Measurements from ENCODE around the gene PCSK9. TPM values are rescaled to one million over a fixed set of nuclear protein-coding genes. Genes with fewer than 3 reads are reported as not detected.
"Not testable (repeated sequence)": the region's sequence is repeated elsewhere in the genome, so short reads cannot be mapped to it uniquely, and the experiment has no call there.

The PCSK9 gene
- total RNA-seq, 3 donors from 2014 or later: 3.6 to 14.1 (median 9.2) TPM

DNA sequence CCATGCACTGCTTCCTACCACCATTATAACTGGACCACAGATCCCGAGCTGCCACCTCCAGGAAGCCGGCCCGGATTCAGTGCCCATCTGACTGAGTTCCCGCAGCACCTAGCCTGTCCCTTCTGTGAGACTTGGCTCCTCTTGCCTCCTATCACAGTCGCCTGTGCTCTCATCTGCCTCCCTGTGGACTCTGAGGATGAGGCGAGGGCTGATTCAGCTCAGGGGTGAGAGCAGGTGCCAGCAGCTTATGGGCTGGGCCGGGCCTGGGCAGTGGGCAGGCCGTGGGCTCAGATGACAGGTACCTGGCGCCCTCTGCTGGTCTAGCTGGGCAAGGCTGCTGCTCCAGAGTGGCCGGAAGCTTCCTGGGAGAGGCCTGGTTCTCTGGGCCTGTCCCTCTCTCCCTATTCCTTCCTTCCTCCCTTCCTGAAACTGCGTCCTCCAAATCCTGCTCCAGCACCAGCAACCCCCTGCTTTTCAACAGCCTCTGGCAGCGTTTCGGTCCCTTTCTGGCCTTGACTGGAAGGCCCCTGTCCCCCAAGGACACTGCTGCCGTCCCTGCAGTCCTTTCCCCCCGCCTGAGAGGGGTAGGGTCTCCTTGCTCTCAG lies 17.3 kb upstream of the PCSK9 start:
- ATAC-seq: peak; percentile 100
- intact Hi-C loops (cut with DNase I, micrococcal nuclease): no loop called here

DNA sequence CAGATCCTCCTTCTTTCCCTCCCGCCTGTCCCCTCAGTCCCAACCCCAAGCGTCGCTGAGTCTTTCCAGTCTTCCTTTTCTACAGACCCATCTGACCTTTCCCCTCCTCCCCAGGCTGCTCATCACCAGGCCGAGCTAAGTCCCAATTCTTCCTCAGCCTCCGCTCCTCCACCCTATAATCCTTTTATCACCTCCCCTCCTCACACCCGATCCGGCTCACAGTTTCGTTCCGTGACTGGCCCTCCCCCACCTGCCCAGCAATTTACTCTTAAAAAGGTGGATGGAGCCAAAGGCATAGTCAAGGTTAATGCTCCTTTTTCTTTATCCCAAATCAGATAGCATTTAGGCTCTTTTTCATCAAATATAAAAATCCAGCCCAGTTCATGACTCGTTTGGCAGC lies 15.2 kb upstream of the PCSK9 start:
- H3K4me3 ChIP-seq; intact Hi-C loops (cut with DNase I, micrococcal nuclease); H3K36me3 ChIP-seq (ENCODE audit: low read depth); ATAC-seq; DNase-seq; H3K4me1 ChIP-seq (ENCODE audit: low read depth); H3K9me3 ChIP-seq: not testable (repeated sequence)

More for the DNA sequence above, 17.3 kb upstream of the PCSK9 start:
- TF ChIP-seq, protein P1, sequence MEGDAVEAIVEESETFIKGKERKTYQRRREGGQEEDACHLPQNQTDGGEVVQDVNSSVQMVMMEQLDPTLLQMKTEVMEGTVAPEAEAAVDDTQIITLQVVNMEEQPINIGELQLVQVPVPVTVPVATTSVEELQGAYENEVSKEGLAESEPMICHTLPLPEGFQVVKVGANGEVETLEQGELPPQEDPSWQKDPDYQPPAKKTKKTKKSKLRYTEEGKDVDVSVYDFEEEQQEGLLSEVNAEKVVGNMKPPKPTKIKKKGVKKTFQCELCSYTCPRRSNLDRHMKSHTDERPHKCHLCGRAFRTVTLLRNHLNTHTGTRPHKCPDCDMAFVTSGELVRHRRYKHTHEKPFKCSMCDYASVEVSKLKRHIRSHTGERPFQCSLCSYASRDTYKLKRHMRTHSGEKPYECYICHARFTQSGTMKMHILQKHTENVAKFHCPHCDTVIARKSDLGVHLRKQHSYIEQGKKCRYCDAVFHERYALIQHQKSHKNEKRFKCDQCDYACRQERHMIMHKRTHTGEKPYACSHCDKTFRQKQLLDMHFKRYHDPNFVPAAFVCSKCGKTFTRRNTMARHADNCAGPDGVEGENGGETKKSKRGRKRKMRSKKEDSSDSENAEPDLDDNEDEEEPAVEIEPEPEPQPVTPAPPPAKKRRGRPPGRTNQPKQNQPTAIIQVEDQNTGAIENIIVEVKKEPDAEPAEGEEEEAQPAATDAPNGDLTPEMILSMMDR (IDR thresholded peaks at IDR 0.05): peak; percentile 76
- no peaks in the 10 kb centered on the region for H3K9me3 ChIP-seq
- H3K36me3 ChIP-seq (ENCODE audit: low read depth): no peaks in the 10 kb centered on the region
- no peak overlapping the region for H3K4me3 ChIP-seq
- peak; percentile 86 to 93 (median 92) for DNase-seq
- no peaks in the 10 kb centered on the region for H3K4me1 ChIP-seq (ENCODE audit: low read depth)

DNA sequence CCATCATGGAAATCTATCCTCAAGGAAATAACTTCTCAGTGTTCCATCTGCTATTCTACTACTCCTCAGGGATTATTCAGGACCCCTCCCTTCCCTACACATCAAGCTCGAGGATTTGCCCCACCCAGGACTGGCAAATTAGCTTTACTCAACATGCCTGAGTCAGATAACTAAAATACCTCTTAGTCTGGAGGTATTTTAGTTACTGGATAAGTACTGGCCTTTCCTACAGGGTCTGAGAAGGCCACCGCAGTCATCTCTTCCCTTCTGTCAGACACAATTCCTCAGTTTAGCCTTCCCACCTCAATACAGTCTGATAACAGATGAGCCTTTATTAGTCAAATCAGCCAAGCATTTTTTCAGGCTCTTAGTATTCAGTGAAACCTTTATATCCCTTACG lies 12.7 kb upstream of the PCSK9 start:
- intact Hi-C loops (cut with DNase I, micrococcal nuclease); H3K4me3 ChIP-seq; H3K36me3 ChIP-seq (ENCODE audit: low read depth); H3K4me1 ChIP-seq (ENCODE audit: low read depth); DNase-seq; H3K9me3 ChIP-seq; ATAC-seq: not testable (repeated sequence)

DNA sequence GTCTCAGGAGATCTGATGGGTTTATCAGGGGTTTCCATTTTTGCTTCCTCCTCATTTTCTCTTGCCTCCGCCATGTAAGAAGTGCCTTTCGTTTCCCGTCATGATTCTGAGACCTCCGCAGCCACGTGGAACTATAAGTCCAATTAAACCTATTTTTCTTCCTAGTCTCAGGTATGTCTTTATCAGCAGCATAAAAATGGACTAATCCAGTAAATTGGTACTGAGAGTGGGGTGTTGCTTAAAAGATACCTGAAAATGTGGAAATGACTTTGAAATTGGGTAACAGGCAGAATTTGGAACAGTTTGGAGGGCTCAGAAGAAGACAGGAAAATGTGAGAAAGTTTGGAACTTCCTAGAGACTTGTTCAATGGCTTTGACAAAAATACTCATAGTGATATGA lies 8.2 kb upstream of the PCSK9 start:
- ATAC-seq; H3K4me3 ChIP-seq; intact Hi-C loops (cut with DNase I, micrococcal nuclease); DNase-seq; H3K4me1 ChIP-seq (ENCODE audit: low read depth); H3K9me3 ChIP-seq; H3K36me3 ChIP-seq (ENCODE audit: low read depth): not testable (repeated sequence)

DNA sequence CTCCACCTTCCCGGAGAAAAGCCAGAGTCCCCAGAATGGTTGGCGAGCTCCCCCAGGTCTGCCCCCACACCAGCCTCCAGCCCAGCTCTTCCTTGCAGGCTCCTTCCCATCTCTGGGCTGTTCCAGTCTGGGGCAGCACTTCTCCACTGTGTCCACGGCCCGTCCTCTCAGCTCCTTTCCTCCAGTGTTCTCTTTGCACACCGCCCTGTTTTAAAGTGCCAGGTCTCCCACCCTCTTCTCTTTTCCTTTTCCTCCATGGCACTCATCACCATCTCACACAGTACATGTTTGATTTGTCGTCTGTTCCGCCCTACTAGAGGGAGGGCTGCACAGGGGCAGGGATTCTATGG lies 6.1 kb upstream of the PCSK9 start:
- intact Hi-C loops (cut with DNase I, micrococcal nuclease): no loop called here
- H3K4me3 ChIP-seq: no peak overlapping the region
- H3K4me1 ChIP-seq (ENCODE audit: low read depth): no peaks in the 10 kb centered on the region
- TF ChIP-seq, protein P1 (IDR thresholded peaks at IDR 0.05): no peak
- no peak for DNase-seq
- H3K9me3 ChIP-seq: no peaks in the 10 kb centered on the region
- no peaks in the 10 kb centered on the region for H3K36me3 ChIP-seq (ENCODE audit: low read depth)
- ATAC-seq: no peak

DNA sequence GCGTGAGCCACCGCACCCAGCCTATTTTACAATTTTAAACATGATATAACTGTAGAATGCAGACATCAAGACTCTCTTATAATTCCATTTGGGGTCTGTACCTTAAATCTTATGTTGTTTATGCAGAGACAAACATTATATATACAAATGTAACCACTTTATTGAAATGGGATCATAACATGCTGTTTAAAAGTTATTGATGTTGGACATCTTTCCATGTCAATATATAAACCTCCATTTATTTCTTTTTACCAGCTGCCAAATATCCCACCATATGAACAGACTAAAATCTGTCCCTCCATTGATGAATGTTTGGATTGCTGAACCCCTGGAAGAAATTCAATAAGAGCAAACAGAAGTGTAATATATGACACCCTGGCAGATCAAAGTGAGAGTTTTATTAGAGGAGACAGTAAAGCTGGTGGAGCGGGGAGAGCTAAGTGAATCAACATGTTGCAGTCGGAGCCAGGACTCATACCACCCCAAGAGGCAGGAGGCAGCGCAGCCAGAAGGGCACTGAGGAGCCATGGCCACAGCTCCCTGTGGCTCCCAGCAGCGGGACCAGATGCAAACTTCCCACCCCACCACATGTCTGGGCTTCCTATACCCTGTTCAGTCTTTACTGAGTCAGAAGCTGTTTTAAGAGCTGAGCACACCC lies 4.7 kb upstream of the PCSK9 start:
- no peak for ATAC-seq
- Histone ChIP-seq H3K9me3 (no peaks in the 10 kb centered on the region), H3K4me1 (ENCODE audit: low read depth) (peaks cover 9% of the 10 kb centered on the region), H3K36me3 (ENCODE audit: low read depth) (no peaks in the 10 kb centered on the region), H3K4me3 (no peak overlapping the region)
- DNase-seq: no peak
- TF ChIP-seq, protein P1 (IDR thresholded peaks at IDR 0.05): no peak
- intact Hi-C loops (cut with DNase I, micrococcal nuclease): no loop called here

DNA sequence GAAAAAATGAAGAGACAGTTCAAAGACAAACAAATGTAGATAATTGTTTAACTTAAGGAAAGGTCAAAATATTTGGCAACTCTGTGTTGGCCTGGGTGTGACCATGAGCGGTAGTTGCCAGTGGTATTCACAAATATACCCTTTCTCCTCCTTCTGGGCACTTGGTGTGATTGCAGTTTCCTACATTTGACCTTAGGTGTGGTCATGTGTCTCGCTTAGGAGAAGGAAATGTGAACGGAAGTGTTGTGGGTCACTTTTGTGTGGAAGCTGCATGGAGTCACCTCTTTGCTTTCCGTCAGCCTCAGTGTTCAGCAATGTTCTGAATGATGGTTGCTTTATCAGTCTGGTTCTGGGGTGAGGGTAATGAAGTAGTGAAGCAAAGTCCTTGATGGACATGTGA lies 3.4 kb upstream of the PCSK9 start:
- peak in 1 of 3 donors; percentile 7 for DNase-seq
- TF ChIP-seq, protein P1 (IDR thresholded peaks at IDR 0.05): no peak
- intact Hi-C loops (cut with DNase I, micrococcal nuclease): no loop called here
- H3K4me3 ChIP-seq: no peak overlapping the region
- no peaks in the 10 kb centered on the region for H3K9me3 ChIP-seq
- peak; percentile 35 for ATAC-seq
- no peaks in the 10 kb centered on the region for H3K36me3 ChIP-seq (ENCODE audit: low read depth)
- peaks cover 15% of the 10 kb centered on the region for H3K4me1 ChIP-seq (ENCODE audit: low read depth)
